ENCODE data around the gene SOX5. TPM values are rescaled to one million over a fixed set of nuclear protein-coding genes. Genes with fewer than 3 reads are reported as not detected.

The SOX5 gene
- total RNA-seq, 1 donor from 2014 or later: 0.17 TPM

GRCh38 chr12:23911574-23911973 lies 37.9 kb downstream of the SOX5 start:
- no peak for DNase-seq (ENCODE audit: low read depth)
- H3K4me3 ChIP-seq (ENCODE audit: low read depth, low read length): no peak overlapping the region
- TF ChIP-seq CTCF (conservative IDR thresholded peaks at IDR 0.05; ENCODE audit: low read depth, low read length): no peak

GRCh38 chr12:23909551-23909950 lies 39.9 kb downstream of the SOX5 start:
- no peak overlapping the region for H3K4me3 ChIP-seq (ENCODE audit: low read depth, low read length)
- no peak for TF ChIP-seq CTCF (conservative IDR thresholded peaks at IDR 0.05; ENCODE audit: low read depth, low read length)
- DNase-seq (ENCODE audit: low read depth): no peak

- H3K4me3 ChIP-seq (ENCODE audit: low read depth, low read length): no peak overlapping the region
- TF ChIP-seq CTCF (conservative IDR thresholded peaks at IDR 0.05; ENCODE audit: low read depth, low read length): no peak
- DNase-seq (ENCODE audit: low read depth): no peak
These were observed 43.1 kb downstream of the SOX5 start for GRCh38 chr12:23906329-23906728.

GRCh38 chr12:23899434-23899833 lies 50.0 kb downstream of the SOX5 start:
- no peak overlapping the region for H3K4me3 ChIP-seq (ENCODE audit: low read depth, low read length)
- DNase-seq (ENCODE audit: low read depth): no peak
- no peak for TF ChIP-seq CTCF (conservative IDR thresholded peaks at IDR 0.05; ENCODE audit: low read depth, low read length)

- DNase-seq (ENCODE audit: low read depth): no peak
- TF ChIP-seq CTCF (conservative IDR thresholded peaks at IDR 0.05; ENCODE audit: low read depth, low read length): no peak
- no peak overlapping the region for H3K4me3 ChIP-seq (ENCODE audit: low read depth, low read length)
These were observed 51.3 kb downstream of the SOX5 start for GRCh38 chr12:23898121-23898520.

GRCh38 chr12:23895792-23896218 lies 53.7 kb downstream of the SOX5 start:
- H3K4me3 ChIP-seq (ENCODE audit: low read depth, low read length): no peak overlapping the region
- no peak for DNase-seq (ENCODE audit: low read depth)
- no peak for TF ChIP-seq CTCF (conservative IDR thresholded peaks at IDR 0.05; ENCODE audit: low read depth, low read length)

GRCh38 chr12:23893611-23894010 lies 55.9 kb downstream of the SOX5 start:
- no peak for TF ChIP-seq CTCF (conservative IDR thresholded peaks at IDR 0.05; ENCODE audit: low read depth, low read length)
- H3K4me3 ChIP-seq (ENCODE audit: low read depth, low read length): no peak overlapping the region
- no peak for DNase-seq (ENCODE audit: low read depth)
